ENCODE data around the gene PGLYRP3. TPM values are rescaled to one million over a fixed set of nuclear protein-coding genes. Genes with fewer than 3 reads are reported as not detected.

The PGLYRP3 gene
- total and polyA plus RNA-seq, 2 of the 8 experiments (the other 6 are each of a cell fraction or from before 2014, with no cell fraction given), result not detected

GRCh38 chr1:153262070-153262366, 50.7 kb downstream of the PGLYRP3 start (continued):
- TF ChIP-seq MAX (IDR thresholded peaks at IDR 0.05) (no peak), SAP30 (IDR thresholded peaks at IDR 0.05; ENCODE audit: insufficient read depth, insufficient replicate concordance, low read length) (no peak), CTCF (IDR thresholded peaks at IDR 0.05; ENCODE audit: control extremely low read depth in 1 of 3, insufficient read depth in 1 of 3, low read depth in 1 of 3, low read length in 3 of 3) (no peak), JUND (IDR thresholded peaks at IDR 0.05; ENCODE audit: low read length) (no peak), CBX8 (IDR thresholded peaks at IDR 0.05; ENCODE audit: borderline replicate concordance, low read depth, low read length) (no peak), BCL11A (IDR thresholded peaks at IDR 0.05; ENCODE audit: low read depth in 2 of 2, low read length in 2 of 2) (no peak), RFX5 (IDR thresholded peaks at IDR 0.05; ENCODE audit: borderline replicate concordance, low read depth, low read length) (no peak)

Measured in H1 (cell line).